NCI-H526 (cell line): ENCODE data around the gene CEP70.
"Not testable (repeated sequence)": the region's sequence is repeated elsewhere in the genome, so short reads cannot be mapped to it uniquely, and the experiment has no call there.

Source experiments
- DNase-seq, 2 experiments: peaks; one replicate each; lab custom pipeline; 2025; lab: John Stamatoyannopoulos, UW

CEP70 gene

GRCh38 chr3:138469874-138470273 is 124.2 kb downstream of the CEP70 start:
- DNase-seq: no peak

- DNase-seq: no peak
Measured at GRCh38 chr3:138468886-138469285, 125.2 kb downstream of the CEP70 start.

GRCh38 chr3:138468451-138468850 is 125.6 kb downstream of the CEP70 start:
- DNase-seq: no peak

GRCh38 chr3:138467931-138468330 is 126.1 kb downstream of the CEP70 start:
- no peak for DNase-seq

GRCh38 chr3:138465925-138466324 is 128.1 kb downstream of the CEP70 start:
- DNase-seq: peak in 1 of 2 experiments; percentile 26

GRCh38 chr3:138465451-138465850 is 128.6 kb downstream of the CEP70 start:
- no peak for DNase-seq

- no peak for DNase-seq
Measured at GRCh38 chr3:138464491-138464860, 129.6 kb downstream of the CEP70 start.

- no peak for DNase-seq
Measured at GRCh38 chr3:138463724-138464490, 130.2 kb downstream of the CEP70 start.

- no peak for DNase-seq
Measured at GRCh38 chr3:138461896-138462295, 132.2 kb downstream of the CEP70 start.

GRCh38 chr3:138461246-138461645 is 132.8 kb downstream of the CEP70 start:
- DNase-seq: no peak

- no peak for DNase-seq
Measured at GRCh38 chr3:138460536-138461205, 133.4 kb downstream of the CEP70 start.

GRCh38 chr3:138459619-138460535 is 134.2 kb downstream of the CEP70 start:
- no peak for DNase-seq

- DNase-seq: no peak
Measured at GRCh38 chr3:138458774-138459499, 135.1 kb downstream of the CEP70 start.

GRCh38 chr3:138457863-138458735 is 136.0 kb downstream of the CEP70 start:
- no peak for DNase-seq

- DNase-seq: no peak
Measured at GRCh38 chr3:138456961-138457862, 136.8 kb downstream of the CEP70 start.

GRCh38 chr3:138455801-138456716 is 138.0 kb downstream of the CEP70 start:
- no peak for DNase-seq

- not testable (repeated sequence) for DNase-seq
Measured at GRCh38 chr3:138453940-138454339, 140.1 kb downstream of the CEP70 start.

GRCh38 chr3:138452436-138452835 is 141.6 kb downstream of the CEP70 start:
- DNase-seq: no peak
